Measurements from ENCODE around the gene B3GLCT.

The B3GLCT gene

GRCh38 chr13:31264151-31264550, 64.4 kb downstream of the B3GLCT start:
- no peak overlapping the region for H3K4ac ChIP-seq (ENCODE audit: low read length)
- peaks cover 1 to 20% of the 10 kb centered on the region in 2 donors for H3K36me3 ChIP-seq (replicated peaks in 1 of 2; ENCODE audit: control insufficient read depth in 2 of 2, insufficient read depth in 2 of 2, low read length in 2 of 2)
- H2BK12ac ChIP-seq (ENCODE audit: low read length) = no peak overlapping the region
- no peaks in the 10 kb centered on the region for H3K27me3 ChIP-seq (ENCODE audit: control insufficient read depth in 3 of 3, insufficient read depth in 3 of 3, low read depth in 1 of 3, low read length in 3 of 3)
- peaks cover 0 to 2% of the 10 kb centered on the region in 2 donors for H3K4me1 ChIP-seq (ENCODE audit: control insufficient read depth in 2 of 2, insufficient read depth in 1 of 2, low read depth in 1 of 2, low read length in 2 of 2)
- H4K91ac ChIP-seq (ENCODE audit: low read depth, low read length, poor library complexity) = no peak overlapping the region
- no peak overlapping the region for H4K8ac ChIP-seq (ENCODE audit: low read depth, low read length)
- H3K27ac ChIP-seq (replicated peaks; ENCODE audit: low read length) = no peak overlapping the region
- no peak overlapping the region for H3K4me3 ChIP-seq (ENCODE audit: low read length in 2 of 2)
- H2BK120ac ChIP-seq (ENCODE audit: low read depth, low read length) = no peak overlapping the region
- H3K9me3 ChIP-seq (replicated peaks in 1 of 2; ENCODE audit: control insufficient read depth in 2 of 2, insufficient read depth in 1 of 2, low read depth in 1 of 2, low read length in 2 of 2) = peaks cover 0 to 8% of the 10 kb centered on the region in 2 donors
- H3K23ac ChIP-seq (ENCODE audit: low read depth, low read length, poor library complexity) = no peak overlapping the region
- no peak overlapping the region for H2AK5ac ChIP-seq (ENCODE audit: low read depth, low read length)
- DNase-seq (ENCODE audit: low spot score) = no peak
- no peak overlapping the region for H3K9ac ChIP-seq (ENCODE audit: low read depth, low read length, poor library complexity)
- H3K4me2 ChIP-seq (ENCODE audit: insufficient read depth, low read length, poor library complexity, severe bottlenecking) = no peak overlapping the region
- H2BK5ac ChIP-seq (ENCODE audit: low read length) = no peak overlapping the region
- H3K18ac ChIP-seq (ENCODE audit: low read length) = no peak overlapping the region
- no CpG with 5 or more reads among the region's 4 CpGs for WGBS, 2 donors (ENCODE audit: extremely low coverage in 2 of 2, insufficient read length in 2 of 2, insufficient replicate concordance in 1 of 2)
- no peak overlapping the region for H2BK15ac ChIP-seq (ENCODE audit: low read length)
- no peaks in the 10 kb centered on the region for H3K79me1 ChIP-seq (ENCODE audit: low read depth, low read length)
- H2AFZ ChIP-seq (ENCODE audit: low read length) = no peak overlapping the region
- no peak overlapping the region for H3K14ac ChIP-seq (ENCODE audit: low read length)

DNA sequence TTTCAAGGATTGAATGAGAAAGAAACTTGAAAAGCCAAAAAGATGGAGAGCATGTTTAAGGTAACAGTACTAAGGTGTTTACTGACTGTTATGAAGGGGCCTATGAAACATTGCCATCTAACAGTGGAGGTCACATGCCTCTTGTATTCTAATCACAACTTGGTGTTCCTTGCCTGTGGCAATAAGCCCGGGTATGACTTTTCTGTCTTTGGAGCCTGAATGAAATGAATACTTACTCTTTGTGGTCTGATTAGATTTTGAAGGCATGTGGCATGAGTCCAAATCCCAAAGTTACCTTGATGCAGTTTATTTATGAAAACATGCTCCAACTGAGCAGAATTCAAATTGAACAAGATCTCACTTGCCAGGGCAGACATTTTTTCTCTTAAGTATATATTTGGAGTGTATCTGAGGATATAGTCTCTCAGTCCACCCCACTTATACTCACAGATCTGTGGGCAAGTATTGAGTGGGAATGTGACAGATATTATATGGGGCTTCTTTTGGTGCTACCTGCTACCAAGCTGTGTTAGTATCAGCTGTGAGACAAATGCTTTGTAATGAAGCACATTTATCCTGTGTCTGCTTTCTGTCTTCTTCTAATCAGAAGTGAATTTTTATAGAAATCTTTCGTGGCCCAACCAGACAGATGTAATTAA, 67.5 kb downstream of the B3GLCT start:
- Histone ChIP-seq H3K9me3 (replicated peaks in 1 of 2; ENCODE audit: control insufficient read depth in 2 of 2, insufficient read depth in 1 of 2, low read depth in 1 of 2, low read length in 2 of 2) (peaks cover 3 to 33% of the 10 kb centered on the region in 2 donors), H3K9ac (ENCODE audit: low read depth, low read length, poor library complexity) (no peak overlapping the region), H3K14ac (ENCODE audit: low read length) (no peak overlapping the region), H3K4ac (ENCODE audit: low read length) (no peak overlapping the region), H2BK12ac (ENCODE audit: low read length) (no peak overlapping the region), H4K91ac (ENCODE audit: low read depth, low read length, poor library complexity) (no peak overlapping the region), H3K79me1 (ENCODE audit: low read depth, low read length) (no peaks in the 10 kb centered on the region), H2BK5ac (ENCODE audit: low read length) (no peak overlapping the region), H3K23ac (ENCODE audit: low read depth, low read length, poor library complexity) (no peak overlapping the region), H2AK5ac (ENCODE audit: low read depth, low read length) (no peak overlapping the region), H2BK120ac (ENCODE audit: low read depth, low read length) (no peak overlapping the region), H3K4me3 (ENCODE audit: low read length in 2 of 2) (no peak overlapping the region), H3K4me1 (ENCODE audit: control insufficient read depth in 2 of 2, insufficient read depth in 1 of 2, low read depth in 1 of 2, low read length in 2 of 2) (peaks cover 0 to 2% of the 10 kb centered on the region in 2 donors), H3K4me2 (ENCODE audit: insufficient read depth, low read length, poor library complexity, severe bottlenecking) (no peak overlapping the region), H4K8ac (ENCODE audit: low read depth, low read length) (no peak overlapping the region), H3K27me3 (ENCODE audit: control insufficient read depth in 3 of 3, insufficient read depth in 3 of 3, low read depth in 1 of 3, low read length in 3 of 3) (no peaks in the 10 kb centered on the region), H3K36me3 (replicated peaks in 1 of 2; ENCODE audit: control insufficient read depth in 2 of 2, insufficient read depth in 2 of 2, low read length in 2 of 2) (peaks cover 1 to 23% of the 10 kb centered on the region in 2 donors), H2BK15ac (ENCODE audit: low read length) (no peak overlapping the region), H2AFZ (ENCODE audit: low read length) (no peak overlapping the region), H3K18ac (ENCODE audit: low read length) (no peak overlapping the region), H3K27ac (replicated peaks; ENCODE audit: low read length) (no peak overlapping the region)
- WGBS, 2 donors (ENCODE audit: extremely low coverage in 2 of 2, insufficient read length in 2 of 2, insufficient replicate concordance in 1 of 2) = no CpG with 5 or more reads among the region's 2 CpGs
- no peak for DNase-seq (ENCODE audit: low spot score)

GRCh38 chr13:31274390-31274789, 74.6 kb downstream of the B3GLCT start:
- no peak overlapping the region for H4K91ac ChIP-seq (ENCODE audit: low read depth, low read length, poor library complexity)

DNA sequence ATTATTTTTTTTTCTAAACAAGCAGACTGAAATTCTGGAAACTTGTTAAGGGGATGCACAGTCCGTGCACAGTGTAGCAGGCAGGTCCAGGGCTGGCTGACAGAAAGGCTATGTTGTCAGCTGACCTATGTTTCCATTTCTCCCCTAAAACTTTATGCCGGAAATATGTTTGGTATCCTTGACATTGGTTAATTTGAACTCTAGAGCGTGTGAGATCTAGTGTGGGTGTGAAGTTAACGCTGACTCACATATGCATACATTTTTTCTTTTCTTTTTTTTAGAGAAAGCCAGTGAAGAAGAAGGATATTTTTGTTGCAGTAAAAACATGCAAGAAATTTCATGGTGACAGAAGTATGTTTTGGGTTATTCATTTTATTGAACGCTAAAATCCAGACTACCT, 76.6 kb downstream of the B3GLCT start:
- H2AK5ac ChIP-seq (ENCODE audit: low read depth, low read length) = no peak overlapping the region
- H2BK15ac ChIP-seq (ENCODE audit: low read length) = no peak overlapping the region
- H4K8ac ChIP-seq (ENCODE audit: low read depth, low read length) = no peak overlapping the region
- no peak overlapping the region for H4K91ac ChIP-seq (ENCODE audit: low read depth, low read length, poor library complexity)
- no peaks in the 10 kb centered on the region for H3K36me3 ChIP-seq (replicated peaks in 1 of 2; ENCODE audit: control insufficient read depth in 2 of 2, insufficient read depth in 2 of 2, low read length in 2 of 2)
- no peaks in the 10 kb centered on the region for H3K79me1 ChIP-seq (ENCODE audit: low read depth, low read length)
- no peak overlapping the region for H2BK5ac ChIP-seq (ENCODE audit: low read length)
- H2AFZ ChIP-seq (ENCODE audit: low read length) = no peak overlapping the region
- DNase-seq (ENCODE audit: low spot score) = no peak
- no peak overlapping the region for H3K4ac ChIP-seq (ENCODE audit: low read length)
- no peak overlapping the region for H2BK120ac ChIP-seq (ENCODE audit: low read depth, low read length)
- WGBS, 2 donors (ENCODE audit: extremely low coverage in 2 of 2, insufficient read length in 2 of 2, insufficient replicate concordance in 1 of 2) = no CpG with 5 or more reads among the region's 5 CpGs
- no peak overlapping the region for H3K9ac ChIP-seq (ENCODE audit: low read depth, low read length, poor library complexity)
- H3K27me3 ChIP-seq (ENCODE audit: control insufficient read depth in 3 of 3, insufficient read depth in 3 of 3, low read depth in 1 of 3, low read length in 3 of 3) = no peaks in the 10 kb centered on the region
- no peak overlapping the region for H3K4me2 ChIP-seq (ENCODE audit: insufficient read depth, low read length, poor library complexity, severe bottlenecking)
- H3K9me3 ChIP-seq (replicated peaks in 1 of 2; ENCODE audit: control insufficient read depth in 2 of 2, insufficient read depth in 1 of 2, low read depth in 1 of 2, low read length in 2 of 2) = peaks cover 1 to 18% of the 10 kb centered on the region in 2 donors
- no peak overlapping the region for H2BK12ac ChIP-seq (ENCODE audit: low read length)
- no peak overlapping the region for H3K23ac ChIP-seq (ENCODE audit: low read depth, low read length, poor library complexity)
- H3K27ac ChIP-seq (replicated peaks; ENCODE audit: low read length) = no peak overlapping the region
- no peak overlapping the region for H3K4me3 ChIP-seq (ENCODE audit: low read length in 2 of 2)
- H3K14ac ChIP-seq (ENCODE audit: low read length) = no peak overlapping the region
- no peak overlapping the region for H3K18ac ChIP-seq (ENCODE audit: low read length)
- H3K4me1 ChIP-seq (ENCODE audit: control insufficient read depth in 2 of 2, insufficient read depth in 1 of 2, low read depth in 1 of 2, low read length in 2 of 2) = peaks cover 0 to 30% of the 10 kb centered on the region in 2 donors

More at GRCh38 chr13:31274390-31274789, 74.6 kb downstream of the B3GLCT start:
- H2BK5ac ChIP-seq (ENCODE audit: low read length) = no peak overlapping the region
- peaks cover 0 to 30% of the 10 kb centered on the region in 2 donors for H3K4me1 ChIP-seq (ENCODE audit: control insufficient read depth in 2 of 2, insufficient read depth in 1 of 2, low read depth in 1 of 2, low read length in 2 of 2)
- no peaks in the 10 kb centered on the region for H3K27me3 ChIP-seq (ENCODE audit: control insufficient read depth in 3 of 3, insufficient read depth in 3 of 3, low read depth in 1 of 3, low read length in 3 of 3)
- H3K18ac ChIP-seq (ENCODE audit: low read length) = no peak overlapping the region
- no peak overlapping the region for H3K23ac ChIP-seq (ENCODE audit: low read depth, low read length, poor library complexity)
- H3K14ac ChIP-seq (ENCODE audit: low read length) = no peak overlapping the region
- peaks cover 4 to 31% of the 10 kb centered on the region in 2 donors for H3K9me3 ChIP-seq (replicated peaks in 1 of 2; ENCODE audit: control insufficient read depth in 2 of 2, insufficient read depth in 1 of 2, low read depth in 1 of 2, low read length in 2 of 2)
- WGBS, 2 donors (ENCODE audit: extremely low coverage in 2 of 2, insufficient read length in 2 of 2, insufficient replicate concordance in 1 of 2) = no CpG with 5 or more reads among the region's 4 CpGs
- no peak overlapping the region for H2BK12ac ChIP-seq (ENCODE audit: low read length)
- H3K79me1 ChIP-seq (ENCODE audit: low read depth, low read length) = no peaks in the 10 kb centered on the region
- H2BK120ac ChIP-seq (ENCODE audit: low read depth, low read length) = no peak overlapping the region
- no peak overlapping the region for H2AFZ ChIP-seq (ENCODE audit: low read length)
- no peak overlapping the region for H3K4me3 ChIP-seq (ENCODE audit: low read length in 2 of 2)
- no peak overlapping the region for H3K9ac ChIP-seq (ENCODE audit: low read depth, low read length, poor library complexity)
- no peak for DNase-seq (ENCODE audit: low spot score)
- no peak overlapping the region for H2AK5ac ChIP-seq (ENCODE audit: low read depth, low read length)
- no peak overlapping the region for H3K4me2 ChIP-seq (ENCODE audit: insufficient read depth, low read length, poor library complexity, severe bottlenecking)
- no peak overlapping the region for H3K27ac ChIP-seq (replicated peaks; ENCODE audit: low read length)
- H3K36me3 ChIP-seq (replicated peaks in 1 of 2; ENCODE audit: control insufficient read depth in 2 of 2, insufficient read depth in 2 of 2, low read length in 2 of 2) = peaks cover 0 to 15% of the 10 kb centered on the region in 2 donors
- H4K8ac ChIP-seq (ENCODE audit: low read depth, low read length) = no peak overlapping the region
- H2BK15ac ChIP-seq (ENCODE audit: low read length) = no peak overlapping the region
- H3K4ac ChIP-seq (ENCODE audit: low read length) = no peak overlapping the region

Measured in neuronal stem cell (in vitro differentiated cells).